ENCODE data around the gene LCP2. TPM values are rescaled to one million over a fixed set of nuclear protein-coding genes. Genes with fewer than 3 reads are reported as not detected.

LCP2 gene
- total RNA-seq, 1 experiment from 2014 or later = not detected

DNA sequence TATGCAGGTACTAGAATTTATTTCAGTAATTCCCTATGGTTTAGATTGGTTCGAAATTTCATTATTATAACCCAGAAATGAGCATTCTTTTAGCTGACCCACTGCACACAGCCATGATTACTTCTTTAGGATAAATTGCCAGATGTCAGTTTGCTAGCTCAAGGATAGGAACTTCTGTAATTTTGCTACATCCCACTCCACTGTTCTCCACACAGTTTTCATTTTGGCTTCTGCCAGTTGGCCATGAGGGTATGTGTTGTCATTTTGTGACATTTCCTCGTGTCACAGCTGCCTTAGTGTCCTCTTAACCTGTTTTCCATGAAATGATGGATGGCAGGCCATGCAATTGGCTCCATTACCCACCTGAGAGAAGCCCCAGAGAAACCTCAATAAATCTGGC lies 16.2 kb upstream of the LCP2 start:
- Mint-ChIP-seq H3K27ac (no peak overlapping the region), H3K36me3 (ENCODE audit: insufficient read depth in 1 of 3, low read depth in 3 of 3) (no peaks in the 10 kb centered on the region), H3K4me3 (no peak overlapping the region), H3K4me1 (peaks cover 26% of the 10 kb centered on the region in 2 experiments), H3K27me3 (ENCODE audit: low read depth) (peaks cover 14% of the 10 kb centered on the region), H3K9me3 (no peaks in the 10 kb centered on the region)
- H3K79me1 ChIP-seq (ENCODE audit: insufficient read depth, low read depth, low read length, poor library complexity, severe bottlenecking) = no peaks in the 10 kb centered on the region
- H3K4me1 ChIP-seq (ENCODE audit: insufficient read depth, low read length) = no peaks in the 10 kb centered on the region
- H3K27ac ChIP-seq (ENCODE audit: insufficient read length, low read depth, low read length) = no peak overlapping the region
- H3K27me3 ChIP-seq (ENCODE audit: insufficient read depth, low read length) = no peaks in the 10 kb centered on the region
- H3K56ac ChIP-seq (ENCODE audit: insufficient read length, low read depth, low read length) = no peak overlapping the region
- no peak overlapping the region for H2AFZ ChIP-seq (ENCODE audit: low read length)
- H2BK15ac ChIP-seq (ENCODE audit: low read depth, low read length) = no peak overlapping the region
- H3T11ph ChIP-seq (ENCODE audit: low read length) = no peak overlapping the region
- no peaks in the 10 kb centered on the region for H3K23me2 ChIP-seq (ENCODE audit: insufficient read length, low read depth, low read length, poor library complexity, severe bottlenecking)
- no peaks in the 10 kb centered on the region for H4K20me1 ChIP-seq (ENCODE audit: control insufficient read depth, insufficient read depth, insufficient read length)
- H3K9me3 ChIP-seq (ENCODE audit: control insufficient read depth, low read depth, low read length) = no peaks in the 10 kb centered on the region
- H3K79me2 ChIP-seq (ENCODE audit: insufficient read depth, low read length) = no peaks in the 10 kb centered on the region
- WGBS (ENCODE audit: extremely low coverage, insufficient read length, low lambda C conversion rate) = no CpG with 5 or more reads among the region's 2 CpGs
- H2BK120ac ChIP-seq (ENCODE audit: low read depth, low read length, poor library complexity, severe bottlenecking) = no peak overlapping the region
- no peak overlapping the region for H3K23ac ChIP-seq (ENCODE audit: insufficient read length, low read depth, low read length)
- H2BK5ac ChIP-seq (ENCODE audit: insufficient read length, low read length) = no peak overlapping the region
- H4K8ac ChIP-seq (replicated peaks; ENCODE audit: insufficient read length, low read depth, low read length) = no peak overlapping the region
- H4K91ac ChIP-seq (ENCODE audit: insufficient read length, low read depth, low read length) = no peak overlapping the region
- H2BK12ac ChIP-seq (ENCODE audit: insufficient read length, low read depth, low read length) = no peak overlapping the region
- H2AK5ac ChIP-seq (ENCODE audit: insufficient read length, low read length) = no peak overlapping the region
- no peak overlapping the region for H3K4ac ChIP-seq (ENCODE audit: low read depth, low read length)
- no peak overlapping the region for H2BK20ac ChIP-seq (ENCODE audit: low read depth, low read length, poor library complexity, severe bottlenecking)
- no peak overlapping the region for H4K5ac ChIP-seq (ENCODE audit: insufficient read length, low read depth, low read length)
- H3K18ac ChIP-seq (ENCODE audit: insufficient read length, low read depth, low read length) = no peak overlapping the region
- no peak overlapping the region for H3K9ac ChIP-seq (ENCODE audit: extremely low read depth, insufficient read length, low read length)
- DNase-seq = no peak
- H3K4me2 ChIP-seq (ENCODE audit: insufficient read depth, insufficient read length, low read length) = no peak overlapping the region
- no peak for TF ChIP-seq CTCF (conservative IDR thresholded peaks at IDR 0.05)
- H3K14ac ChIP-seq (ENCODE audit: insufficient read depth, low read length) = no peak overlapping the region

Measured in H9 (cell line).